SK-N-SH (cell line): Measurements from ENCODE around the gene FRMD4B. TPM values are rescaled to one million over a fixed set of nuclear protein-coding genes. Genes with fewer than 3 reads are reported as not detected.
"Not testable (repeated sequence)": the region's sequence is repeated elsewhere in the genome, so short reads cannot be mapped to it uniquely, and the experiment has no call there.

Experiments used
- CTCF ChIA-PET: fragments of 300-600, 350-600 bp; formaldehyde crosslinking; extraction: SDS; loops from one replicate; lab custom pipeline; 2021; lab: Yijun Ruan, JAX
- POLR2A ChIA-PET: fragments of 350-600 bp; sonication (Branson Sonifier 250); formaldehyde crosslinking; extraction: SDS; loops from one replicate; lab custom pipeline; 2020; ENCODE audit warnings: antibody characterized with exemption, inconsistent platforms; lab: Yijun Ruan, JAX
- DNase-seq: peaks from one replicate; pipeline ENCODE4 v3.0.0; 2012
- H2AFZ ChIP-seq: fragments of 200-600 bp; sonication (generic); 2 replicates; pipeline ENCODE4 v1.8.1; 2016; ENCODE audit warnings: antibody characterized with exemption, mild to moderate bottlenecking, low read depth
- H3F3A ChIP-seq: fragments of 200-600 bp; sonication (generic); replicated peaks from 2 replicates; pipeline ENCODE3; 2016; ENCODE audit warnings: antibody characterized with exemption, mild to moderate bottlenecking; ENCODE audit not compliant: insufficient read depth
- H3K27ac ChIP-seq, 2 experiments: fragments of 200-500 bp in 1 of 2; fragments of 200-600 bp in 1 of 2; sonication (Bioruptor generic) in 1 of 2; sonication (generic), shearing (Covaris generic) in 1 of 2; 2 replicates each; pipeline versions ENCODE4 v1.5.1 to v1.6.1; 2014 to 2016; ENCODE audit warnings: low read depth in 2 of 2, inconsistent platforms in 1 of 2, low read length in 1 of 2, mild to moderate bottlenecking in 1 of 2, mixed read lengths in 1 of 2
- H3K27me3 ChIP-seq: fragments of 200-600 bp; sonication (generic), shearing (Covaris generic); 2 replicates; pipeline ENCODE4 v1.6.1; 2016; ENCODE audit warnings: mixed run types; ENCODE audit not compliant: insufficient read depth
- H3K36me3 ChIP-seq, 2 experiments: fragments of 200-500 bp in 1 of 2; fragments of 200-600 bp in 1 of 2; sonication (Bioruptor generic) in 1 of 2; sonication (generic) in 1 of 2; replicated peaks in 1 of 2; 2 replicates each; pipeline versions ENCODE3 to v1.5.1; 2014 to 2016; ENCODE audit warnings: low read length in 1 of 2, mild to moderate bottlenecking in 1 of 2; ENCODE audit not compliant: insufficient read depth in 2 of 2, control insufficient read depth in 1 of 2
- H3K4me1 ChIP-seq, 2 experiments: fragments of 200-500 bp in 1 of 2; fragments of 200-600 bp in 1 of 2; sonication (Bioruptor generic) in 1 of 2; sonication (generic), shearing (Covaris generic) in 1 of 2; 2 replicates each; pipeline versions ENCODE4 v1.5.1 to v1.6.1; 2014 to 2016; ENCODE audit warnings: low read depth in 1 of 2, low read length in 1 of 2, mixed run types in 1 of 2; ENCODE audit not compliant: insufficient read depth in 2 of 2, control insufficient read depth in 1 of 2
- H3K4me2 ChIP-seq: fragments of 200-600 bp; sonication (generic), shearing (Covaris generic); 2 replicates; pipeline ENCODE4 v1.6.1; 2017; ENCODE audit warnings: mixed run types
- H3K4me3 ChIP-seq, 2 experiments: fragments of 200-500 bp in 1 of 2; fragments of 200-600 bp in 1 of 2; sonication (Bioruptor generic) in 1 of 2; sonication (generic), shearing (Covaris generic) in 1 of 2; 2 replicates each; pipeline versions ENCODE4 v1.5.1 to v1.8.1; 2014 to 2016; ENCODE audit warnings: low read depth in 2 of 2, inconsistent platforms in 1 of 2, low read length in 1 of 2, mild to moderate bottlenecking in 1 of 2, mixed read lengths in 1 of 2, moderate library complexity in 1 of 2
- H3K79me2 ChIP-seq: fragments of 200-600 bp; sonication (generic); 2 replicates; pipeline ENCODE4 v1.8.1; 2017; ENCODE audit warnings: mild to moderate bottlenecking; ENCODE audit not compliant: insufficient read depth
- H3K9ac ChIP-seq: fragments of 200-600 bp; sonication (generic); 2 replicates; pipeline ENCODE4 v1.6.1; 2017; ENCODE audit warnings: mixed run types
- H3K9me2 ChIP-seq: fragments of 200-600 bp; sonication (generic); 2 replicates; pipeline ENCODE4 v1.6.1; 2017; ENCODE audit warnings: mixed run types
- H3K9me3 ChIP-seq: fragments of 200-600 bp; sonication (generic); 2 replicates; pipeline ENCODE4 v1.6.1; 2017; ENCODE audit warnings: mixed run types, mild to moderate bottlenecking, moderate library complexity
- H4K20me1 ChIP-seq: fragments of 200-600 bp; sonication (generic); 2 replicates; pipeline ENCODE4 v1.6.1; 2017; ENCODE audit warnings: mild to moderate bottlenecking, mixed run types; ENCODE audit not compliant: insufficient read depth
- CHD2 ChIP-seq: fragments of 150-350 bp; IDR thresholded peaks from 2 replicates; pipeline ENCODE4 v1.6.1; 2018; ENCODE audit warnings: low read length; ENCODE audit not compliant: partially characterized antibody
- EP300 ChIP-seq, 2 experiments: IDR thresholded peaks; 2 replicates each; pipeline versions ENCODE4 v1.4.0 to v1.6.1; 2012; ENCODE audit warnings: borderline replicate concordance in 1 of 2, low read depth in 1 of 2, low read length in 1 of 2
- GABPA ChIP-seq: IDR thresholded peaks from 2 replicates; pipeline ENCODE4 v1.4.0; 2012; ENCODE audit warnings: low read depth, mild to moderate bottlenecking
- POLR2AphosphoS5 ChIP-seq: IDR thresholded peaks from 2 replicates; pipeline ENCODE4 v1.6.1; 2012; ENCODE audit warnings: low read depth, low read length
- RFX5 ChIP-seq: IDR thresholded peaks from 2 replicates; pipeline ENCODE4 v1.6.1; 2012; ENCODE audit warnings: mild to moderate bottlenecking, improper control_type of control experiment, low read length
- TCF12 ChIP-seq: IDR thresholded peaks from 2 replicates; pipeline ENCODE4 v1.4.0; 2012
- WGBS: methylation state at CpG from one replicate; pipeline ENCODE4 v1.1.6; 2017; ENCODE audit warnings: low lambda C conversion rate; 5-methylcytosine and 5-hydroxymethylcytosine counted together
- polyA plus RNA-seq, 3 experiments: library from polyadenylated mRNA; depleted of rRNA; stranded (reverse); fragments of >200 nt; gene quantifications; 2 replicates each; pipeline ENCODE4 v1.2.3, GENCODE V29; 2012
- TF ChIP-seq, protein P1 (sequence below): IDR thresholded peaks from 2 replicates; pipeline ENCODE4 v1.4.0; 2012; ENCODE audit warnings: low read depth, borderline replicate concordance
- TF ChIP-seq, protein P2 (sequence below): IDR thresholded peaks from 2 replicates; pipeline ENCODE4 v1.4.0; 2012; ENCODE audit warnings: low read depth, borderline replicate concordance

FRMD4B gene
- polyA plus RNA-seq, 1 of the 3 experiments (the other 2 are of a cell fraction): 0.53 TPM

GRCh38 chr3:69282181-69282580 is 103.7 kb downstream of the FRMD4B start (continued):
- TF ChIP-seq, protein P1, sequence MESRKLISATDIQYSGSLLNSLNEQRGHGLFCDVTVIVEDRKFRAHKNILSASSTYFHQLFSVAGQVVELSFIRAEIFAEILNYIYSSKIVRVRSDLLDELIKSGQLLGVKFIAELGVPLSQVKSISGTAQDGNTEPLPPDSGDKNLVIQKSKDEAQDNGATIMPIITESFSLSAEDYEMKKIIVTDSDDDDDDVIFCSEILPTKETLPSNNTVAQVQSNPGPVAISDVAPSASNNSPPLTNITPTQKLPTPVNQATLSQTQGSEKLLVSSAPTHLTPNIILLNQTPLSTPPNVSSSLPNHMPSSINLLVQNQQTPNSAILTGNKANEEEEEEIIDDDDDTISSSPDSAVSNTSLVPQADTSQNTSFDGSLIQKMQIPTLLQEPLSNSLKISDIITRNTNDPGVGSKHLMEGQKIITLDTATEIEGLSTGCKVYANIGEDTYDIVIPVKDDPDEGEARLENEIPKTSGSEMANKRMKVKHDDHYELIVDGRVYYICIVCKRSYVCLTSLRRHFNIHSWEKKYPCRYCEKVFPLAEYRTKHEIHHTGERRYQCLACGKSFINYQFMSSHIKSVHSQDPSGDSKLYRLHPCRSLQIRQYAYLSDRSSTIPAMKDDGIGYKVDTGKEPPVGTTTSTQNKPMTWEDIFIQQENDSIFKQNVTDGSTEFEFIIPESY: no peak
- TF ChIP-seq, protein P2, sequence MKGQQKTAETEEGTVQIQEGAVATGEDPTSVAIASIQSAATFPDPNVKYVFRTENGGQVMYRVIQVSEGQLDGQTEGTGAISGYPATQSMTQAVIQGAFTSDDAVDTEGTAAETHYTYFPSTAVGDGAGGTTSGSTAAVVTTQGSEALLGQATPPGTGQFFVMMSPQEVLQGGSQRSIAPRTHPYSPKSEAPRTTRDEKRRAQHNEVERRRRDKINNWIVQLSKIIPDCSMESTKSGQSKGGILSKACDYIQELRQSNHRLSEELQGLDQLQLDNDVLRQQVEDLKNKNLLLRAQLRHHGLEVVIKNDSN: no peak

DNA sequence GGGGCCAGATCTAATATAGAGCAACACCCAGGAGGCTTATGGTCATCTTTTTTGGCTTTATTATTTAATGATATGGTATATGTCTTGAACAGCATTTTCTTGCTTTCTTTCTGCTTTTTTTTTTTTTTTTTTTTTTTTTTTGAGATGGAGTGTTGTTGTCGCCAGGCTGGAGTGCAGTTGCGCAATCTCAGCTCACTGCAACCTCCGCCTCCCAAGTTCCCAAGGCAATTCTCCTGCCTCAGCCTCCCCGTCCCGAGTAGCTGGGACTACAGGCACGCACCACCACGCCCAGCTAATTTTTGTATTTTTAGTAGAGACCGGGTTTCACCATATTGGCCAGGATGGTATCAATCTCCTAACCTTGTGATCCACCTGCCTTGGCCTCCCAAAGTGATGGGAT is 108.5 kb downstream of the FRMD4B start:
- H3K79me2 ChIP-seq, CTCF ChIA-PET: not testable (repeated sequence)
- WGBS: 89% methylated on average over 8 of the region's 8 CpGs

DNA sequence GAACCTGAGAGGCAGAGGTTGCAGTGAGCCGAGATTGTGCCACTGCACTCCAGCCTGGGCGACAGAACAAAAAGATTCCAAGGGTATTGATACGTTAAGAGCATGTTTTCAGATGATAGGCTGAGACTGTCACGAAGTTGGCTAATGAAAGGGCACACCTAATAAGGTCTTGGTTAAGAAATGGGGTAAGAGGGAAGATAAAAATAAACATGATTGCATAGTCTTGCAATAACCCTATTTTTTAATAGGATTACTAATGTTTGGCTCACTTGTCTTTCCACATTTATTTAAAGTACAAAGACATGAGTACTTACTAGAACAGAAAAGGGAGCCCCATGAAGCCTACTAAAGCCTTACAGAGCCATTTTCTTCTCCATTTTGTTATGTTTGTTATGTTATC is 109.0 kb downstream of the FRMD4B start:
- H3K27ac ChIP-seq: no peak overlapping the region
- no peak for TF ChIP-seq CHD2
- no peak for TF ChIP-seq RFX5
- TF ChIP-seq EP300 (IDR thresholded peaks at IDR 0.05; ENCODE audit: borderline replicate concordance in 1 of 2, low read depth in 1 of 2, low read length in 1 of 2): no peak
- TF ChIP-seq TCF12: no peak
- no peak for TF ChIP-seq GABPA
- no peak for TF ChIP-seq POLR2AphosphoS5
- TF ChIP-seq, all 33 proteins: peak for 0
- no peaks in the 10 kb centered on the region for H3K9me2 ChIP-seq
- no peaks in the 10 kb centered on the region for H3F3A ChIP-seq
- ChIA-PET POLR2A (no interaction called here), CTCF (no interaction called here)
- no peak overlapping the region for H3K9ac ChIP-seq
- no peaks in the 10 kb centered on the region for H3K4me1 ChIP-seq
- H3K79me2 ChIP-seq: no peaks in the 10 kb centered on the region
- 68% methylated on average over 4 of the region's 4 CpGs for WGBS
- H3K27me3 ChIP-seq: no peaks in the 10 kb centered on the region
- no peaks in the 10 kb centered on the region for H4K20me1 ChIP-seq
- H2AFZ ChIP-seq: no peak overlapping the region
- no peaks in the 10 kb centered on the region for H3K36me3 ChIP-seq
- no peak overlapping the region for H3K4me3 ChIP-seq
- no peak for DNase-seq
- H3K4me2 ChIP-seq: no peak overlapping the region
- H3K9me3 ChIP-seq: no peaks in the 10 kb centered on the region

More for the DNA sequence above, 108.5 kb downstream of the FRMD4B start:
- H3K4me1 ChIP-seq, H3K9me2 ChIP-seq, H2AFZ ChIP-seq, H3K36me3 ChIP-seq, DNase-seq, H3F3A ChIP-seq, H3K4me2 ChIP-seq, H3K27me3 ChIP-seq, H3K9ac ChIP-seq, H3K27ac ChIP-seq, H4K20me1 ChIP-seq, H3K4me3 ChIP-seq, H3K9me3 ChIP-seq, POLR2A ChIA-PET: not testable (repeated sequence)

DNA sequence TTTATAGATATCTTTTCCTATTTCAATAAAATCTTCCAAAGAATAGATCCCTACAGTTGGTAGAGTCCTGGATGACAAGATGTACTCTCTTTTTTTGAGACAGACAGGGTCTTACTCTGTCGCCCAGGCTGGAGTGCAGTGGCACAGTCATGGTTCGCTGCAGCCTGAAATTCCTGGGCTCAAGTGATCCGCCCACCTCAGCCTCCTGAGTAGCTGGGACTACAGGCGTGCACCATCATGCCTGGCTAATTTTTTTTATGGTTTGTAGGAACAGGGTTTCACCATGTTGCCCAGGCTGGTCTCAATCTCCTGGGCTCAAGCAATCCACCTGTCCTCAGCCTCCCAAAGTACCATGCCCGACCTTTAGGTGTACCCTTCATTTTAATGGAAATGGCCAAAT is 109.7 kb downstream of the FRMD4B start:
- 71% methylated on average over 3 of the region's 5 CpGs for WGBS
- POLR2A ChIA-PET, H3K4me1 ChIP-seq, H3K27me3 ChIP-seq, DNase-seq, H3F3A ChIP-seq, H3K9me2 ChIP-seq, H3K4me2 ChIP-seq, H3K4me3 ChIP-seq, H3K9ac ChIP-seq, H3K9me3 ChIP-seq, H3K36me3 ChIP-seq, H3K79me2 ChIP-seq, H4K20me1 ChIP-seq, H3K27ac ChIP-seq, H2AFZ ChIP-seq: not testable (repeated sequence)
- CTCF ChIA-PET: interaction anchor here (0.8 to 1.4 kb wide), 3 partner anchors 10 to 30 kb away, joined by 3 to 6 read pairs (median 3); no protein-coding TSS in a partner anchor
